Measurements from ENCODE around the gene ADARB2. TPM values are rescaled to one million over a fixed set of nuclear protein-coding genes. Genes with fewer than 3 reads are reported as not detected.
A peak's percentile ranks its signal among the peaks of the same experiment; 100 is the strongest.

The ADARB2 gene
- total RNA-seq, 1 experiment from 2014 or later: not detected

- BruUV-seq (replicated peaks): no TSS peak
- peaks cover 12% of the 10 kb centered on the region for H3K27me3 Mint-ChIP-seq (ENCODE audit: unreplicated experiment)
- H3K27ac Mint-ChIP-seq (ENCODE audit: unreplicated experiment): no peak overlapping the region
- H3K4me1 Mint-ChIP-seq (ENCODE audit: low read depth, unreplicated experiment): peaks cover 18% of the 10 kb centered on the region
- no peaks in the 10 kb centered on the region for H3K9me3 Mint-ChIP-seq (ENCODE audit: low read depth, unreplicated experiment)
- no peak for DNase-seq
- no peaks in the 10 kb centered on the region for H3K36me3 Mint-ChIP-seq (ENCODE audit: insufficient read depth, unreplicated experiment)
- TF ChIP-seq, protein P1, sequence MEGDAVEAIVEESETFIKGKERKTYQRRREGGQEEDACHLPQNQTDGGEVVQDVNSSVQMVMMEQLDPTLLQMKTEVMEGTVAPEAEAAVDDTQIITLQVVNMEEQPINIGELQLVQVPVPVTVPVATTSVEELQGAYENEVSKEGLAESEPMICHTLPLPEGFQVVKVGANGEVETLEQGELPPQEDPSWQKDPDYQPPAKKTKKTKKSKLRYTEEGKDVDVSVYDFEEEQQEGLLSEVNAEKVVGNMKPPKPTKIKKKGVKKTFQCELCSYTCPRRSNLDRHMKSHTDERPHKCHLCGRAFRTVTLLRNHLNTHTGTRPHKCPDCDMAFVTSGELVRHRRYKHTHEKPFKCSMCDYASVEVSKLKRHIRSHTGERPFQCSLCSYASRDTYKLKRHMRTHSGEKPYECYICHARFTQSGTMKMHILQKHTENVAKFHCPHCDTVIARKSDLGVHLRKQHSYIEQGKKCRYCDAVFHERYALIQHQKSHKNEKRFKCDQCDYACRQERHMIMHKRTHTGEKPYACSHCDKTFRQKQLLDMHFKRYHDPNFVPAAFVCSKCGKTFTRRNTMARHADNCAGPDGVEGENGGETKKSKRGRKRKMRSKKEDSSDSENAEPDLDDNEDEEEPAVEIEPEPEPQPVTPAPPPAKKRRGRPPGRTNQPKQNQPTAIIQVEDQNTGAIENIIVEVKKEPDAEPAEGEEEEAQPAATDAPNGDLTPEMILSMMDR (IDR thresholded peaks at IDR 0.05; ENCODE audit: unreplicated experiment): no peak
- no peak overlapping the region for H3K4me3 Mint-ChIP-seq (ENCODE audit: low read depth, unreplicated experiment)
- intact Hi-C loops (cut with micrococcal nuclease; ENCODE audit: unreplicated experiment): no loop called here
- CTCF ChIA-PET: no interaction called here
Observed at GRCh38 chr10:1152386-1153250, 584.7 kb downstream of the ADARB2 start.

DNA sequence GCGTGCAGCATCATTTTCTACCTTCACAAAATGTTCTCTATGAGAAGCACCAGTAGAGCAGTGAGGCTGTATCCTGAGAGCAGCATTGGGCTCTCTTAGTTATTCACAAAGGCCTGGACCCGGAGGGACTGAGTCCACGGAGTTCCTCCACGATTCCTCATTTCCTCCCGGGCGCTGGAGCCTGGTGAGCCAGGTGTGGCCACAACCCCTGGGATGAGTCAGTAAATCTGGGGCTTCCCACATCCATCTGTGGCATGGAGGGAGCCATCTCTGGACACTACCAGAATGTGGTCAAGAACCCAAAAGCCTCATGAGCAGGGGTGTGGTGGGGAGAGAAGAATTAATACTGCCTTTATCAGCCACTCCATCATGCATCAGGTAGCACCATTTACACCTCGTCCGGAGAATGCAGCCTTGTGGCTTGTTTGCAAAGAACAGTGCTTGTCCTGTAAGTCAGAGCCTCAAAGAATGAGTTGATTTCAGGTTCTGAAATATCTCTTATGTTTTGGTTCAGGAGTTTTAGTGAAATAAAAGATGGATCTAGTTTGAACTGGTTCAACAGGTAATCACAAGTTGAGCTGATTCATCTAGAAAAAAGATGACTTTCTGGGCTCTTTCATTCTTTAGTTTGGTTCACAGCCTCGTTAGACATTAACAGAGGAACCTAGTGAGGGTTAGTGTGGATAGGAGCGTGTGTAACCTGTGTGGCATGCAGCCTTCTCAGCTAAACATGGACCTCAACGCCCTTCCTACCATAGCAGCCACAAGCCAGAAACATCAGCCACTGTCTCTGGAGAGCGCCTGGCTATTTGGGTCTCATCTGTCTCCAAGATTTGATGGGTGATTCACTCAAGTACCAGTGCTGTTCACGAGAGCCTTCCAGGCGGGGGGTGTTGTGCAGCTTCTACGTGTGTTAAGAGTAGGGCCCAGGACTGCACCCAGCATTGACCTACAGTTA lies 586.0 kb downstream of the ADARB2 start:
- intact Hi-C loops (cut with micrococcal nuclease; ENCODE audit: unreplicated experiment): no loop called here
- Mint-ChIP-seq H3K4me3 (ENCODE audit: low read depth, unreplicated experiment) (no peak overlapping the region), H3K27ac (ENCODE audit: unreplicated experiment) (no peak overlapping the region), H3K27me3 (ENCODE audit: unreplicated experiment) (no peaks in the 10 kb centered on the region), H3K36me3 (ENCODE audit: insufficient read depth, unreplicated experiment) (no peaks in the 10 kb centered on the region), H3K9me3 (ENCODE audit: low read depth, unreplicated experiment) (peaks cover 5% of the 10 kb centered on the region), H3K4me1 (ENCODE audit: low read depth, unreplicated experiment) (peaks cover 18% of the 10 kb centered on the region)
- DNase-seq: peak; percentile 15
- TF ChIP-seq, protein P1 (IDR thresholded peaks at IDR 0.05; ENCODE audit: unreplicated experiment): no peak
- BruUV-seq (replicated peaks): no TSS peak
- CTCF ChIA-PET: no interaction called here

GRCh38 chr10:1150638-1150955 lies 586.7 kb downstream of the ADARB2 start:
- Mint-ChIP-seq H3K27ac (ENCODE audit: unreplicated experiment) (no peak overlapping the region), H3K27me3 (ENCODE audit: unreplicated experiment) (no peaks in the 10 kb centered on the region), H3K9me3 (ENCODE audit: low read depth, unreplicated experiment) (peaks cover 5% of the 10 kb centered on the region), H3K36me3 (ENCODE audit: insufficient read depth, unreplicated experiment) (no peaks in the 10 kb centered on the region), H3K4me1 (ENCODE audit: low read depth, unreplicated experiment) (peaks cover 18% of the 10 kb centered on the region), H3K4me3 (ENCODE audit: low read depth, unreplicated experiment) (no peak overlapping the region)
- intact Hi-C loops (cut with micrococcal nuclease; ENCODE audit: unreplicated experiment): no loop called here
- DNase-seq: no peak
- CTCF ChIA-PET: no interaction called here
- TF ChIP-seq, protein P1 (IDR thresholded peaks at IDR 0.05; ENCODE audit: unreplicated experiment): no peak
- BruUV-seq (replicated peaks): no TSS peak

GRCh38 chr10:1149793-1150637 lies 587.3 kb downstream of the ADARB2 start:
- CTCF ChIA-PET: no interaction called here
- no peak for DNase-seq
- H3K27ac Mint-ChIP-seq (ENCODE audit: unreplicated experiment): no peak overlapping the region

More at GRCh38 chr10:1149793-1150637, 587.3 kb downstream of the ADARB2 start:
- H3K27me3 Mint-ChIP-seq (ENCODE audit: unreplicated experiment): peaks cover under 1% of the 10 kb centered on the region
- peaks cover 5% of the 10 kb centered on the region for H3K9me3 Mint-ChIP-seq (ENCODE audit: low read depth, unreplicated experiment)
- H3K4me3 Mint-ChIP-seq (ENCODE audit: low read depth, unreplicated experiment): no peak overlapping the region
- H3K4me1 Mint-ChIP-seq (ENCODE audit: low read depth, unreplicated experiment): peaks cover 18% of the 10 kb centered on the region
- intact Hi-C loops (cut with micrococcal nuclease; ENCODE audit: unreplicated experiment): no loop called here
- BruUV-seq (replicated peaks): no TSS peak
- TF ChIP-seq, protein P1 (IDR thresholded peaks at IDR 0.05; ENCODE audit: unreplicated experiment): no peak
- no peaks in the 10 kb centered on the region for H3K36me3 Mint-ChIP-seq (ENCODE audit: insufficient read depth, unreplicated experiment)

Measured in Calu3 (cell line).